PFSK-1 (cell line): ENCODE measurements around the gene THSD4.

ENCODE experiments used
- FOXP2 ChIP-seq: optimal IDR thresholded peaks from 2 replicates; pipeline ENCODE3; 2011; ENCODE audit warnings: borderline replicate concordance, control low read depth, inconsistent platforms; ENCODE audit not compliant: insufficient read depth; ENCODE audit errors: extremely low read length, extremely low read depth
- POLR2AphosphoS5 ChIP-seq: IDR thresholded peaks from 2 replicates; pipeline ENCODE4 v1.6.1; 2012; ENCODE audit warnings: low read depth, mild to moderate bottlenecking, control low read depth, low read length, moderate library complexity
- SIN3A ChIP-seq: IDR thresholded peaks from 2 replicates; pipeline ENCODE4 v1.6.1; 2012; ENCODE audit warnings: mild to moderate bottlenecking, low read length, moderate library complexity, borderline replicate concordance; ENCODE audit not compliant: insufficient read depth
- TAF1 ChIP-seq: IDR thresholded peaks from 2 replicates; pipeline ENCODE4 v1.6.1; 2012; ENCODE audit warnings: low read length, control low read depth, borderline replicate concordance; ENCODE audit not compliant: insufficient read depth
- TF ChIP-seq, protein P1 (sequence below), 2 experiments: IDR thresholded peaks; 2 replicates each; pipeline versions ENCODE4 v1.6.1 to v1.8.0; 2011 to 2012; ENCODE audit warnings: low read depth in 2 of 2, low read length in 2 of 2, control low read depth in 1 of 2, inconsistent platforms in 1 of 2, mild to moderate bottlenecking in 1 of 2, moderate library complexity in 1 of 2; ENCODE audit not compliant: insufficient read depth in 1 of 2

The THSD4 gene

GRCh38 chr15:71691081-71691457, 575.8 kb downstream of the THSD4 start:
- TF ChIP-seq FOXP2 (no peak), SIN3A (no peak), TAF1 (no peak)

- TF ChIP-seq SIN3A (no peak), POLR2AphosphoS5 (no peak), FOXP2 (no peak)
Observed at GRCh38 chr15:71691458-71692417, 576.5 kb downstream of the THSD4 start.

DNA sequence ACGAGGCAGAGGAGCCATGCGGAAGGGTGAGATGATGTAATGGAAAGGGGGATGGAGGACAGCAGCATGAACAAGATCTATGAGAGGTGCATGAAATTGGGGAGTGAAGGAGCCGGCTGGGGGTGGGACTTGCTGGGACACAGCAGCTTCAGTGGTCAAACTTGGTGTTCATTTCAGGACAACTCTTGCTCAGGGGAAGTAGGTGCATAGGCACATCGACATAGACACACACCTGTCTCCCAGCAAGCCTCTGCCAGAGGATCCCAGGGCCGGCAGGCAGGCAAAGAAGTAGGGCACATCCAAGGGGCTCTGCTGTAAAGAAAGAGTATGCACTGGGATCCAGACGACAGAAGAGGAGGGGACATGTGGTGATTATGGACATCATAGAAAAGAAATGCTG, 582.0 kb downstream of the THSD4 start:
- TF ChIP-seq SIN3A (no peak), FOXP2 (no peak), POLR2AphosphoS5 (no peak), TAF1 (no peak)
- TF ChIP-seq, protein P1, sequence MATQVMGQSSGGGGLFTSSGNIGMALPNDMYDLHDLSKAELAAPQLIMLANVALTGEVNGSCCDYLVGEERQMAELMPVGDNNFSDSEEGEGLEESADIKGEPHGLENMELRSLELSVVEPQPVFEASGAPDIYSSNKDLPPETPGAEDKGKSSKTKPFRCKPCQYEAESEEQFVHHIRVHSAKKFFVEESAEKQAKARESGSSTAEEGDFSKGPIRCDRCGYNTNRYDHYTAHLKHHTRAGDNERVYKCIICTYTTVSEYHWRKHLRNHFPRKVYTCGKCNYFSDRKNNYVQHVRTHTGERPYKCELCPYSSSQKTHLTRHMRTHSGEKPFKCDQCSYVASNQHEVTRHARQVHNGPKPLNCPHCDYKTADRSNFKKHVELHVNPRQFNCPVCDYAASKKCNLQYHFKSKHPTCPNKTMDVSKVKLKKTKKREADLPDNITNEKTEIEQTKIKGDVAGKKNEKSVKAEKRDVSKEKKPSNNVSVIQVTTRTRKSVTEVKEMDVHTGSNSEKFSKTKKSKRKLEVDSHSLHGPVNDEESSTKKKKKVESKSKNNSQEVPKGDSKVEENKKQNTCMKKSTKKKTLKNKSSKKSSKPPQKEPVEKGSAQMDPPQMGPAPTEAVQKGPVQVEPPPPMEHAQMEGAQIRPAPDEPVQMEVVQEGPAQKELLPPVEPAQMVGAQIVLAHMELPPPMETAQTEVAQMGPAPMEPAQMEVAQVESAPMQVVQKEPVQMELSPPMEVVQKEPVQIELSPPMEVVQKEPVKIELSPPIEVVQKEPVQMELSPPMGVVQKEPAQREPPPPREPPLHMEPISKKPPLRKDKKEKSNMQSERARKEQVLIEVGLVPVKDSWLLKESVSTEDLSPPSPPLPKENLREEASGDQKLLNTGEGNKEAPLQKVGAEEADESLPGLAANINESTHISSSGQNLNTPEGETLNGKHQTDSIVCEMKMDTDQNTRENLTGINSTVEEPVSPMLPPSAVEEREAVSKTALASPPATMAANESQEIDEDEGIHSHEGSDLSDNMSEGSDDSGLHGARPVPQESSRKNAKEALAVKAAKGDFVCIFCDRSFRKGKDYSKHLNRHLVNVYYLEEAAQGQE (IDR thresholded peaks at IDR 0.05; ENCODE audit: insufficient read depth in 1 of 2, low read depth in 2 of 2, low read length in 2 of 2): no peak

DNA sequence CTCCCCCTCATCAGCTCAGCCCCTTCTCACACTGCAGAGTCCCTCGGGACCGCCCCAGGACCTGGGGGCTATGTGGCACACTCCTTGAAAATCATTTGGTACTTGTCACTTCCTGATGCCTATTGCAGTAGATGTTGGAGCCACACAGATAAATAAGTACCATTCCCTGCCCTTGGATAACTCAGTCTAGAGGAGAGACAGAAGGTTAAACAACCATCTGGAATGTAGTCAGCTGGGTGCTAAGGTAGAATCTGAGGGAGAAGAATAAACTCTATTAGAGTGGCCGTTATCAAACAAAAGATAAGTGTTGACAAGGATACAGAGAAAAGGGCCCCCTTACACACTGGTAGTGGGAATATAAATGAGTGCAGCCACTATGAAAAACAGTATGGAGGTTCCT, 582.8 kb downstream of the THSD4 start:
- TF ChIP-seq, protein P1 (IDR thresholded peaks at IDR 0.05; ENCODE audit: insufficient read depth in 1 of 2, low read depth in 2 of 2, low read length in 2 of 2): no peak
- TF ChIP-seq SIN3A (no peak), POLR2AphosphoS5 (no peak), TAF1 (no peak), FOXP2 (no peak)

- no peak for TF ChIP-seq FOXP2
- TF ChIP-seq SIN3A: no peak
- TF ChIP-seq, protein P1 (IDR thresholded peaks at IDR 0.05; ENCODE audit: insufficient read depth in 1 of 2, low read depth in 2 of 2, low read length in 2 of 2): no peak
- TF ChIP-seq POLR2AphosphoS5: no peak
- TF ChIP-seq TAF1: no peak
Observed at GRCh38 chr15:71698742-71699141, 583.5 kb downstream of the THSD4 start.

GRCh38 chr15:71699977-71700376, 584.7 kb downstream of the THSD4 start:
- TF ChIP-seq TAF1: no peak
- no peak for TF ChIP-seq FOXP2
- TF ChIP-seq, protein P1 (IDR thresholded peaks at IDR 0.05; ENCODE audit: insufficient read depth in 1 of 2, low read depth in 2 of 2, low read length in 2 of 2): no peak
- TF ChIP-seq POLR2AphosphoS5: no peak
- no peak for TF ChIP-seq SIN3A
